GM19463 (cell line): ENCODE data around the gene PDIA6.

ENCODE experiments used
- ATAC-seq: cut with Tn5 transposase; IDR thresholded peaks from one replicate; pipeline ENCODE4 v1.9.1; 2021; ENCODE audit warnings: mild to moderate bottlenecking, moderate library complexity; ENCODE audit not compliant: unreplicated experiment

PDIA6 gene

DNA sequence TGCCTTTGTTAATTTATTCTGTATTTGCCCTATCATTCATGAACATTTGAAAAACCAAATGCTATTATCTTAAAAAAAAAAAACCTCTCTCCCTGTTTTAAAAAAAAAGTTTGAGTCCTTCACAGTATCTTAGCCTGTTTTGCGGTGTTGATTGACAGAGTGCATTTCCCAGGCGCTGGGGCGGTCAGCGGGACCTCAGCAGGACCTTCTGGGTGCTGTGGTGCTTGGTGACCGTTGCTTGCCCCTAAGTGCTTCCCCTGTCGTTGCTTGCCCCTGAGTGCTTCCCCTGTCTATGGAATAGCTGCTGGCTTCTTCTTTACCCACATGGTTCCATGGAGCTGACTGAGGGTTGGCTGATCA, 79.0 kb downstream of the PDIA6 start:
- no peak for ATAC-seq
